Small intestine (tissue), 7 donors: ENCODE results near the gene SLC13A3. TPM values are rescaled to one million over a fixed set of nuclear protein-coding genes. Genes with fewer than 3 reads are reported as not detected.
A peak's percentile ranks its signal among the peaks of the same experiment; 100 is the strongest.

ENCODE experiments used
- DNase-seq, 2 donors: peaks; one replicate each; pipeline versions ENCODE4 v3.0.0 to v3.0.0-alpha.2; 2013
- FAIRE-seq: peaks from 2 replicates; lab custom pipeline; 2012; peaks lifted over from hg19 to GRCh38; lab: Jason Lieb, UNC
- H3K27ac ChIP-seq, 3 donors: one replicate each; pipeline ENCODE4 v1.5.1; 2013; ENCODE audit warnings: low read length in 2 of 3, mild to moderate bottlenecking in 2 of 3, control low read depth in 1 of 3, inconsistent platforms in 1 of 3, low read depth in 1 of 3, moderate library complexity in 1 of 3
- H3K27me3 ChIP-seq, 3 donors: one replicate each; pipeline ENCODE4 v1.6.1; 2013; ENCODE audit warnings: low read length in 3 of 3, inconsistent platforms in 1 of 3; ENCODE audit not compliant: control insufficient read depth in 3 of 3, insufficient read depth in 3 of 3
- H3K36me3 ChIP-seq, 3 donors: one replicate each; pipeline ENCODE4 v1.6.1; 2013; ENCODE audit warnings: low read length in 3 of 3, inconsistent platforms in 1 of 3, low read depth in 1 of 3, mild to moderate bottlenecking in 1 of 3, moderate library complexity in 1 of 3; ENCODE audit not compliant: control insufficient read depth in 3 of 3, insufficient read depth in 2 of 3
- H3K4me1 ChIP-seq, 3 donors: one replicate each; pipeline ENCODE4 v1.6.1; 2013; ENCODE audit warnings: low read length in 2 of 3, inconsistent platforms in 1 of 3, low read depth in 1 of 3, mild to moderate bottlenecking in 1 of 3, moderate library complexity in 1 of 3; ENCODE audit not compliant: control insufficient read depth in 3 of 3, insufficient read depth in 2 of 3
- H3K4me3 ChIP-seq, 3 donors: one replicate each; pipeline ENCODE4 v1.5.1; 2013; ENCODE audit warnings: low read length in 3 of 3, control low read depth in 1 of 3, inconsistent platforms in 1 of 3, low read depth in 1 of 3, mild to moderate bottlenecking in 1 of 3, moderate library complexity in 1 of 3
- H3K9me3 ChIP-seq, 2 donors: one replicate each; pipeline ENCODE4 v1.6.1; 2013; ENCODE audit warnings: low read depth in 1 of 2, low read length in 1 of 2; ENCODE audit not compliant: control insufficient read depth in 2 of 2, insufficient read depth in 1 of 2
- WGBS, 3 donors: extraction: QIAGEN DNeasy Blood & Tissue Kit; methylation state at CpG; one replicate each; pipeline ENCODE4 v1.1.7; 2013; 5-methylcytosine and 5-hydroxymethylcytosine counted together
- polyA plus RNA-seq, 4 donors: library from polyadenylated mRNA; stranded (reverse) in 3 of 4; unstranded in 1 of 4; fragments of 200-250 nt in 3 of 4; fragments of 120-200 nt in 1 of 4; gene quantifications; one replicate each; pipeline versions ENCODE4 v1.2.1 to v1.2.3, GENCODE V29; 2013
- donor health status: healthy with polysubstance abuse.
- donor health status: control.
- donor health status: control.
- donor health status: Bipolar disorder and iron deficiency.
- donor health status: healthy.

Gene SLC13A3
- polyA plus RNA-seq, 4 donors, result 0.39 to 2.9 (median 0.54) TPM; not detected in 1

DNA sequence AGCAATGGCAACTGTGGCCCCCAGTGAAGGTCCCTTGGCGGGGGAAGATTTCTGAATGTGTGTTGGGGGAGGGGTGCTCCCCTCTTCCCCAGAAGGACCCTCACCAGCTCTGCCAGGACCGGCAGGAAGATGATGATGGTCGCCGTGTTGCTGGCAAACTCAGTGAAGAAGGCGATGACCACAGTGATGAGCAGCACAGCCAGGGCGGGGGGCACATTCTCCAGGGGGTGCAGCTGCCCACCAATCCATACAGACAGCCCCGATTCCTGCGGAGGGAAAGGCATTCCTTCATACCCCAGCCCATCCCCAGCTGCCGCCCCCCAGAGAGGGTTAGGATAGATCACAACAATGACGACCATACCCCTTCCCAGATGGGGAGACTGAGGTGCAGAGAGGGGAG, 85.1 kb downstream of the SLC13A3 start:
- Histone ChIP-seq H3K4me3 (no peak overlapping the region), H3K27ac (no peak overlapping the region), H3K27me3 (no peaks in the 10 kb centered on the region), H3K36me3 (no peaks in the 10 kb centered on the region), H3K9me3 (no peaks in the 10 kb centered on the region), H3K4me1 (peaks cover 0 to 13% (median 3%) of the 10 kb centered on the region in 3 donors)
- FAIRE-seq (no peak), DNase-seq (no peak)
- WGBS, 3 donors, result 80 to 88% (median 81%) methylated on average over 10 of the region's 10 CpGs

DNA sequence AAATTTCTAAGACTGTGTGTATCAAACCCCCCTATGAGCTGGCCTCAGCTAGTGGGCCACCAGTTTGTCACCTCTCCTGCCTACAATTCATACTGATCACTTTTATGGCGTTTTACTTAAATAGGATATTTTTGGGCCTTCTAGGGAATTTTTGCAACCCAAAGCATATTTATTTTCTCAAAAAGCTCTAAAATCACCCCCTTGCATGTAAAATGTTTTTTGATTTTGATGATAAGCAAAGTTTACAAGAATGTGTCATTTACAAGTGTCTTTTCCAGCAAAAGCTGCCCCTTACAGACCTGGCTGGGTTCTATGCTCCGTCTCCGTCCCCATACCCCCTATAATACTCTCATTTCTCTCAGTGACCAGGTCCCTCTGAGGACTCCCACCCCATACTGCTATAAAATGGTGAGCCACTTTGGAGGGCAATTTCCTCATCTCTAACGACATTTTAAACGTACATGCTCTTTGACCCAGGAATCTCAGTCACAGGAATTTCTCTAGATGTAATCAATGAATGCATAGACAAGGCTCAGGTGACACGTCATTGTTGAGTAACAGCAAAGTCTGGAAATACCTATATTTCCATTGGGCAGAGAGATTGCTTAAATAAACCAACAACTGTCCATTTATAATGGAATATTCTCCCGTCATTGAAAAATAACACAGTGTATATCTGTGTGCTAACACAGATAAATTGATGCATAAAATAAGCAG, 86.9 kb downstream of the SLC13A3 start:
- DNase-seq (peak; percentile 4 to 64), FAIRE-seq (no peak)
- H3K27ac ChIP-seq, result no peak overlapping the region
- peaks cover 0 to 13% (median 3%) of the 10 kb centered on the region in 3 donors for H3K4me1 ChIP-seq
- no peaks in the 10 kb centered on the region for H3K36me3 ChIP-seq
- H3K4me3 ChIP-seq, result no peak overlapping the region
- no peaks in the 10 kb centered on the region for H3K27me3 ChIP-seq
- H3K9me3 ChIP-seq, result no peaks in the 10 kb centered on the region
- 44 to 70% (median 58%) methylated on average over 7 of the region's 7 CpGs for WGBS, 3 donors

DNA sequence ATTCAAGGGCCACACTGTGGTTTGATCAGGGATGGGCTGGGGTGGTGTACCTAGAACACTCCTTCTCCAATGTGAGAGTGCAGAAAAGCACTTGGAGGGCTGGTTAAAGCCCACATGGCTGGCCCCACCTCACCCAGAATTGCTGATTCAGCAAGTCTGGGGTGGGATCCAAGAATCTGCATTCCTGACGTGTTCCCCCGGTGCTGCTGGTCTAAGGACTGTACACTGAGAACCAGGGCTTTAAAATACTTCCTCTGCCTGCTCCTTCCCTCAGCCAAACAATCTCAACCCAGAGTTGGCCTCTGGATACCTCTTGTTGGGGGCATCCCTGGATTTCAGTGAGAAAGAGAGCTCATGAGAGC, 87.4 kb downstream of the SLC13A3 start:
- Histone ChIP-seq H3K4me3 (no peak overlapping the region), H3K9me3 (no peaks in the 10 kb centered on the region), H3K36me3 (no peaks in the 10 kb centered on the region), H3K27me3 (no peaks in the 10 kb centered on the region), H3K4me1 (peaks cover 0 to 13% (median 3%) of the 10 kb centered on the region in 3 donors), H3K27ac (no peak overlapping the region)
- FAIRE-seq (no peak), DNase-seq (no peak)
- 63 to 79% (median 72%) methylated on average over 2 of the region's 2 CpGs for WGBS, 3 donors

DNA sequence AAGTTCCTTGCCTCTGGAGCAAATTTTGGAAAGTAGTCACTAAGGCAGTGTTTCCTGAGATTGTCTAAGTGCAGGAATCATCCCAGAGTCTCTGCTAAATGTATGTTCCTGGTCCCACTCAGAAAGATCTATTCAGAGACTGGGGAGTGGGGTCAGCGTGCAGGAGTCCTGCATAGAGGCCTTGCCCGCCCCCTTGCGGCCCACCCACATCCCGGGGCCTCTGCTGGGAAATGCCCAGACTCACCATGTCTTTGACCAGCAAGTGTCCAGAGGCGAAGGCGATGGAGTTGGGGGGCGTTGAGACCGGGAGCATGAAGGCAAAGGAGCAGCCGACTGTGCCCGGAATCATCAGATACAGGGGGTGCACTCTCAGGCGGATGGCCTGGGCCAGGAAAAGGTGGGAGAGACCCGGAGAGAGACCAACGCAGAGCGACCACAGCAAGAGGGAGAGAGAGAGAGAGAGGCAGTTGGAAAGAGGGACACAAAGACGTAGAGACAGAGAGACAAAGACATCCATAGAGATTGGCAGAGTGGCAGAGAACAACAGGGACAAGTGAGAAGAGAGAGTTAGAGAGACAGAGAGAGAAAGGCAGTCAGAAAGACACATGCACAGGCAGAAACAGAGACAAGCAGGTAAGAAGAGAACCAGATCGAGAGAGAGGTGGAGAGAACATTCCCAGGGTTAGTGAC, 87.9 kb downstream of the SLC13A3 start:
- no peaks in the 10 kb centered on the region for H3K27me3 ChIP-seq
- 86 to 91% (median 86%) methylated on average over 16 of the region's 16 CpGs for WGBS, 3 donors
- no peak for FAIRE-seq
- H3K27ac ChIP-seq, result peak overlapping the region in 1 of 3 donors; percentile 2
- H3K36me3 ChIP-seq, result no peaks in the 10 kb centered on the region
- no peaks in the 10 kb centered on the region for H3K9me3 ChIP-seq
- peaks cover 0 to 13% (median 0%) of the 10 kb centered on the region in 3 donors for H3K4me1 ChIP-seq
- H3K4me3 ChIP-seq, result no peak overlapping the region
- DNase-seq, result peak in 1 of 2 donors; percentile 13

DNA sequence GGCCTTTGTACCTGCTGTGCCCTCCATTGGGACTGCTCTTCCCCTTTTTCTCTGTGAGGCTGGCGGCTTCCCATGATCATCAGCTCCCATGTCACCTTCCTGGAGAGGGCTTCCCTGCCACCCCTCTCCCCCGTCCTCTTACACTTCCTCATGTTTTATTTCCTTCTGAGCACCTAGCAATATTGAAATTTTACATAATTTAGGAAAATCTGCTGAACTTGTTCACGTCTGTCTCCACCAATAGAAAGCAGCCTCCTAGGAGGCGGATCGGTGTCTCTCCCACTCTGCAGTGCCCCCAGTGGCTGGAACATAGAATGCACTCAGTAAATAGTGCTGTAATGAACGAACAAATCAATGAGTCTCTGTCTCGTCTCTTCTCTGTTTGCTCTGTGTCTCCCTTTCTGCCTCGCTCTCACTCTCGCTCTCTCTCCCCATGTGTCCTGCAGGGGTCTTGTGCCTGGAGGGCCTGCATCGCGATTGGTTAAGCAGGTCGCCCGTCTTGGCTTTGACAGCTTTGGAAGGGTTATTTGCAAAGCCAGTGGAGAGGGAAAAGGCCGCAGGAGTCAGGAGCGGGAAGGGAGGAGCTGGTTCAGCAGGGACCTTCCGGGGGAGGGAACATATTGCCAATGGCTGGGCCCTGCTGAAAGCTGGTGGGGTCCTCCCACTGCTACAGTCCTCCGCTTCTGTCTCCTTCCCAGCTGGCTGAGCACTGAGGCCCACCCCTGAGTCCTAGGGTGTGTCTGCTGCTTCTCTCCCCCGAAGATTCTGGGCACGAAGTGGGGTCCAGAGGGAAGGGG, 88.7 kb downstream of the SLC13A3 start:
- H3K9me3 ChIP-seq, result no peaks in the 10 kb centered on the region
- WGBS, 3 donors, result 13 to 21% (median 17%) methylated on average over 18 to 19 of the region's 19 CpGs
- peak overlapping the region in 1 of 3 donors; percentile 20 for H3K4me3 ChIP-seq
- FAIRE-seq (no peak), DNase-seq (peak; percentile 59 to 91)
- H3K27ac ChIP-seq, result peak overlapping the region in 2 of 3 donors; percentile 6 to 56
- no peaks in the 10 kb centered on the region for H3K27me3 ChIP-seq
- H3K4me1 ChIP-seq, result peaks cover 0 to 13% (median 0%) of the 10 kb centered on the region in 3 donors
- no peaks in the 10 kb centered on the region for H3K36me3 ChIP-seq

DNA sequence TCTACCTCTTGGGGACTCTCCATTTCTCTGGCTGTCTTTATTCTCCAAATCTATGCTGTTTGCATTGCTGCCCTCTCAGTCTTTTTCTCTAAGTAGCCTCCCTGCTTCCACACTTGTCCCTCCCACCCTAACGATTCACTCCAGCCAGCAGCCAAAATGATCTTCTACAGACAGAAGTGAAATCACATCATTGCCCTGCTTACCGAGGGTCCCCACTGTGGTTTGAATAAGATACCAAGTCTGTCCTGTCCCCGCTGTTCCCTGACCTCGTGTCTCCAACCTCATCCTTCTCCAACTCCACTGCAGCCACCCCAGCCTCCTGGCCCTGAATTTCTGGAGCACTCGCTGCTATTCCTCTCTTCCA, 89.3 kb downstream of the SLC13A3 start:
- Histone ChIP-seq H3K27me3 (no peaks in the 10 kb centered on the region), H3K36me3 (no peaks in the 10 kb centered on the region), H3K27ac (peak overlapping the region in 2 of 3 donors; percentile 6 to 56), H3K9me3 (no peaks in the 10 kb centered on the region), H3K4me1 (peaks cover 0 to 13% (median 0%) of the 10 kb centered on the region in 3 donors), H3K4me3 (peak overlapping the region in 1 of 3 donors; percentile 20)
- DNase-seq (no peak), FAIRE-seq (no peak)
- 42 to 49% (median 46%) methylated on average over 5 of the region's 5 CpGs for WGBS, 3 donors

DNA sequence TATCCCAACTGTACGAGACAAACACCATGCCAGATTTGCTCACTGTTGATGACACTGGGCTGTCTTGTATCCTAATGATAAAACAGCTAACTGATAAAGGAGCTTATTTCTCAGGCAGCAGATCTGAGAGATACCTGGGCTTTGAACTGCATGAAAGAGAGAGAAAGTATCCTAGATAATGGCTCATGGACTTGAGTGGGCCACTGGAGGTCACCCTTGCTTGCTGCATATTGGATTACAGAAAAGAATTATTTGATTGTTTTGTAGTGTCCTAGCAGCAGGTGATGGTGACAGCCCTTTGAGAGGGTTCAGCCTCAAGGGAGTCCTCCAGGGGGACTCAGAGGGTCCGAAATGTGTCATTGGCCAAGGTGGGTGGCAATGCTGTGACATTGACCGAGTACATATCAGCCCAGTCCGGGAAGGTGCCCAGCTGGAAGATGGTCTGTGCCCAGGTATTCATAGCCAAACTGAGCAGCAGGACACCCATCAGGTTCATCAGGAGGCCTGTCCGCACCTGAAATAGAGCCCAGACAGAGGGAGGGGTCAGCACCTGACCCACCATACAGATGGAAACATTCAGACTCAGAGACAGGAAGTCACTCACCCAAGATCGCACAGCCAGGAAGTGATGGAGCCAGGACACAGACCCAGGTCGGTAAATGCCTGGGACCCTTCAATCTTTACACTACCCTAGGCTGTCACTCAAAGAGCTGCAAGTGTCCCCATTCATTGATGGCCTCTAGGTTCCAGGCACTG, 91.4 kb downstream of the SLC13A3 start:
- Histone ChIP-seq H3K27ac (no peak overlapping the region), H3K4me1 (peaks cover 0 to 13% (median 0%) of the 10 kb centered on the region in 3 donors), H3K9me3 (no peaks in the 10 kb centered on the region), H3K27me3 (no peaks in the 10 kb centered on the region), H3K4me3 (no peak overlapping the region), H3K36me3 (no peaks in the 10 kb centered on the region)
- FAIRE-seq, result no peak
- 81 to 84% (median 84%) methylated on average over 7 of the region's 7 CpGs for WGBS, 3 donors
- DNase-seq, result no peak

DNA sequence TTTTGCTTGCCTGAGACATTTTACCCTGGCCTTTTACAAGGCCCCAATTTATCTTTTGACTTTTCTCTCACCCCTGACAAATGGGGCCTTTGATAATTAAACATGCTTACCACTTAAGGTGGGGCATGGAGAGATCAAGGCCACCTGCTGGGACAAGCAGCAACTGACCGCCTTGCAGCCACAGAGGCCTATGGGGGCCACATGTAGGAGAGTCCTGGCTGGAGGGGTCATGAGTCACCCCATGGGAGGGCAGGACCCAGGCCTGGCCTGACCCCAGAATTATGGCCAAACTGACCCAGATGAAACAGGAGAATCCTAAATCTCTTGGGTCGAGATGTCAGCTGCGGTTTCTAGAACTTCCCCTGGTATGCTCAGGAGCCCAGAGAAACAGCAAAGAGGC, 92.3 kb downstream of the SLC13A3 start:
- DNase-seq (no peak), FAIRE-seq (no peak)
- Histone ChIP-seq H3K9me3 (no peaks in the 10 kb centered on the region), H3K4me1 (peaks cover 0 to 8% (median 0%) of the 10 kb centered on the region in 3 donors), H3K4me3 (no peak overlapping the region), H3K27me3 (no peaks in the 10 kb centered on the region), H3K36me3 (no peaks in the 10 kb centered on the region), H3K27ac (no peak overlapping the region)
- WGBS, 3 donors, result 82 to 93% (median 88%) methylated on average over 3 of the region's 3 CpGs
